Stimulated activated naive CD8-positive, alpha-beta T cell treated with anti-CD3 and anti-CD28 coated beads, Interleukin-15, amount 100 ng/mL, for 72 hours (primary cell): Measurements from ENCODE around the gene DNASE1.
A peak's percentile ranks its signal among the peaks of the same experiment; 100 is the strongest.
"Not testable (repeated sequence)": the region's sequence is repeated elsewhere in the genome, so short reads cannot be mapped to it uniquely, and the experiment has no call there.

Experiments
- ATAC-seq: fragments of 150-1000 bp; cut with Tn5 transposase; 2 replicates; pipeline ENCODE4 v1.10.0; 2021; ENCODE audit warnings: mild to moderate bottlenecking, moderate library complexity
- DNase-seq, 2 donors: peaks; one replicate each; pipeline ENCODE4 v3.0.0; 2021 to 2022
- H3K27ac Mint-ChIP-seq, 2 donors: one replicate each; pipeline ENCODE4 v1.8.0; 2022; ENCODE audit warnings: mild to moderate bottlenecking in 2 of 2, mixed read lengths in 2 of 2, moderate library complexity in 2 of 2
- H3K27me3 Mint-ChIP-seq: one replicate; pipeline ENCODE4 v1.8.0; 2022; ENCODE audit warnings: mixed read lengths
- H3K4me1 Mint-ChIP-seq: one replicate; pipeline ENCODE4 v1.8.0; 2022; ENCODE audit warnings: mild to moderate bottlenecking, mixed read lengths
- H3K4me3 Mint-ChIP-seq, 2 donors: one replicate each; pipeline ENCODE4 v1.8.0; 2022; ENCODE audit warnings: mild to moderate bottlenecking in 2 of 2, mixed read lengths in 2 of 2, moderate library complexity in 1 of 2
- H3K9me3 Mint-ChIP-seq, 2 donors: one replicate each; pipeline ENCODE4 v1.8.0; 2022; ENCODE audit warnings: mixed read lengths in 2 of 2

The DNASE1 gene

DNA sequence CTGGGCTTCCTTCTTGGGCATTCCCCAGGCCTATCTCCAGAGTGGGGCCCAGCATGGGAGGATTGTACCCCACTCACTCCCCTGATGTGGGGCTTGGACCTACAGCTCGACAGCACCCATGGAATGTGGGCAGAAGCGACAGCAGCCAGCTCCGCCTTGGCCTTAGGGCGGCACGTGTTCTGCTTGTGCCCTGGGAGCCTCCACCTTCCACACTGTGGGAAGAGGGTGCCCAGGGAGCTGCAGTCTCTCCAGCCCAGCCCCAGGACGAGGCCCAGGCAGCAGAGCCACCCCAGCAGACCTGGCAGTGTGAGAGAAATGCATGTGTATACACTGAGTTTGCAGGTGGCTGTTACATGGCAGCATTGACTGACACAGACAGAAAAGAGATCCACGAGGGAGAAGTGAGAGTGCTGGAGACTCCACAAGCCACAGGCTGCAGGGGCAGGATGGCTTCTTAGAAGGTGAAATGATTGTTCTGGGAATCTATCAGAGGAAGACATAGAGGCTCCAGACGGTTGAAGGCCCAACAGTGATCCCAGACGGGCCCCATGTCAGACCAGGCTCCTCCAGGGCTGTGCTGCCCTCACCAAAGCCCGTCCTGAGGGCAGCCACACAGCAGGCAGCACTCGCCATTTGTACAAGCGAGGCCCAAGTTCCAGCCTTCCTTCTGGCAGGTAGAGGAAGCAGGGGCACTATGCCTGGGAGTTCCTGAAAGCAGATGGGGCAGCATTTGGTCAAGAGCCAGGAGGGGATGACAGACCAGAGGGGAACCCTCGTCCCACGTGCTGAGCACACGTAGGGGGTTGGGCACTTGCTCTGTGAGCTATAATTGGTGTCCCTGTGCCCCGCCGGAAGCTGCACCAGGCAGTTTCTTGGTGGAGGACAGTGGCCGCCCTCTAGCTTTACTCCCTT, 2.8 kb upstream of the DNASE1 start:
- H3K4me1 Mint-ChIP-seq = peaks cover 5% of the 10 kb centered on the region
- H3K9me3 Mint-ChIP-seq = no peaks in the 10 kb centered on the region
- ATAC-seq = no peak
- DNase-seq = peak in 1 of 2 donors; percentile 6
- H3K27ac Mint-ChIP-seq = peak overlapping the region in 1 of 2 donors; percentile 85
- H3K4me3 Mint-ChIP-seq = no peak overlapping the region
- no peaks in the 10 kb centered on the region for H3K27me3 Mint-ChIP-seq

DNA sequence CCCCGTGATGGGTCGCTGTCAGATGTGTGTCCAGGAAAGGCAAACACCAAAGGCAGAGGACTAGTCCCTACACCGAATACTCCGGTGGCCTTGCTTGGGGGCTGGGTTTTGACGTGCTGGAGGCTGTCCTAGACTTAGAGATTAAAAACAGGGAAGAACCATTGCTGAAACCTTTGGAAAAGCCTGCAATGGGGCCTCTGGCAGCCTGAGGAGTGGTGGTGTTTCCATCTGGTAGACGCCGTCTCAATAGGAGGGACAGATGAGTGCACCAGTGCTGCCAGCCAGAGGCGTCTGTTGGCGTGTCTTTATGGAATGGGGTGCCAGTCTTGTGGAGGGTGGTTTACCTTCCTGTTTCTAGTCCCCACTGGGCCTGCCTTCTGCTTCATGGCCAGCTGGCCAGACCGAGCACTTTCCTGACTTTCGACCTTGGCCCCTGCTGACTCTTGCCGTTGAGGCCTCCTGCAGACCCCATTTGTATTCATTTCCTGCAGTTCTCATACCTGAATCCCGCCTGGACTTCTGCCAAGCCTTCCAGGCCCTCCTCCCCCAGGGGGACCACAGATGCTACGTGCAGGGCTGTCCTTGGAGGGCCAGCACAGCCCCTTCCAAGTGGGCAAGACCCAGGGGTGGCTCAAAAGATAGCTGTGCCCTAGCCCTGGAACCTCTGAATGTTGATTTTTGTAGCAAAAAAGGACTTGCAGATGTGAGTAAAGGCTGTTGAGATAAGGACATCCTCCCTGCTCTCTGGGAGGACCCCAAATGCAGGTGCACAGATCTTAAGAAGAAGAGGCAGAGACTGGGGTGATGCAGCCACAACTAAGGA, 1.9 kb upstream of the DNASE1 start:
- Mint-ChIP-seq H3K4me1 (peaks cover 13% of the 10 kb centered on the region), H3K27me3 (no peaks in the 10 kb centered on the region), H3K9me3 (no peaks in the 10 kb centered on the region), H3K4me3 (no peak overlapping the region), H3K27ac (peak overlapping the region in 1 of 2 donors; percentile 78)
- ATAC-seq (no peak), DNase-seq (peak in 1 of 2 donors; percentile 8)

DNA sequence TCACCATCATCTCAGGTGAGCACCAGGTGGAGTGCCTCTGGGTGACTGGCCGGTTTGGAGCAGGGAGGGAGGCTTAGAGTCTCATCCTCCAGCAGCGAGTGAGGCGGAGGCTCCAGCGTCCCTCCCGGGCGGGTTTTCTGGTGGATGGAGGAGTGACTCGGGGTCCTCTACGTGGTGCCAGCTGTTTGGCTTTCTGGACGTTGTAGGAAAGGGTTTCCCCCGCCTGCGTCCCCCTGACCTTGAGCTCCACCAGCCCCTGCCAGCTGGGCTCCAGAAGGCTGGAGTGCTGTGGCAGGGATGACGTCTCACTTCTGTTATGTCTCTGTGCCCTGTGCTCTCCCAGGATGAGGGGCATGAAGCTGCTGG, 522 bp downstream of the DNASE1 start:
- Mint-ChIP-seq H3K4me3 (no peak overlapping the region), H3K27ac (peak overlapping the region in 1 of 2 donors; percentile 34), H3K4me1 (peaks cover 27% of the 10 kb centered on the region), H3K27me3 (no peaks in the 10 kb centered on the region), H3K9me3 (no peaks in the 10 kb centered on the region)
- no peak for ATAC-seq
- no peak for DNase-seq

DNA sequence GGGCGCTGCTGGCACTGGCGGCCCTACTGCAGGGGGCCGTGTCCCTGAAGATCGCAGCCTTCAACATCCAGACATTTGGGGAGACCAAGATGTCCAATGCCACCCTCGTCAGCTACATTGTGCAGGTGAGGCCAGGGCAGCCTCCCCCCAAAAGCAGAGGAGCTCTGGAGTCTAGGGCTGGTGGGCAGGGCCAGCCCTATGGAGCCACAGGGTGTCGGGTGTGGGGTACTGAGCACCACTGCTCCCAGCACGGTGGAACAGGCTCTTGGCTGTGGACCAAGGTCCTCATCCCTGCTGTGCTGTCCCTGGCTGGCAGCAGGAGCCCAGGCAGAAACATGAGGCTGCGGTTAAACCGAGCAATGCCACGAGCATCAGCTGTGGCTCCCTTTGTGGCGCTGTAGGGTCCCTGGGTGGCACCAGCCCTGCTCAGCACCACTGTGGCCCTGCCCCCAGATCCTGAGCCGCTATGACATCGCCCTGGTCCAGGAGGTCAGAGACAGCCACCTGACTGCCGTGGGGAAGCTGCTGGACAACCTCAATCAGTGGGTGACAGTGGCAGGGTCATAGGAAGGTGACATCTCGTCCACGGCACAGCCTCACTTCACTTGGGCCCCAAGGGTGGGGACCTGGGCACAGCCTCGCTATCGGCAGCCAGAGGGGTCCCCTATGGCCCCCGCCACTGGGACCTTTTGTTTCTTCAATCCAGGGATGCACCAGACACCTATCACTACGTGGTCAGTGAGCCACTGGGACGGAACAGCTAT, 1.1 kb downstream of the DNASE1 start:
- H3K4me1 Mint-ChIP-seq = peaks cover 27% of the 10 kb centered on the region
- ATAC-seq (no peak), DNase-seq (no peak)
- H3K4me3 Mint-ChIP-seq = no peak overlapping the region
- no peaks in the 10 kb centered on the region for H3K27me3 Mint-ChIP-seq
- H3K9me3 Mint-ChIP-seq = no peaks in the 10 kb centered on the region
- peak overlapping the region in 1 of 2 donors; percentile 34 for H3K27ac Mint-ChIP-seq

DNA sequence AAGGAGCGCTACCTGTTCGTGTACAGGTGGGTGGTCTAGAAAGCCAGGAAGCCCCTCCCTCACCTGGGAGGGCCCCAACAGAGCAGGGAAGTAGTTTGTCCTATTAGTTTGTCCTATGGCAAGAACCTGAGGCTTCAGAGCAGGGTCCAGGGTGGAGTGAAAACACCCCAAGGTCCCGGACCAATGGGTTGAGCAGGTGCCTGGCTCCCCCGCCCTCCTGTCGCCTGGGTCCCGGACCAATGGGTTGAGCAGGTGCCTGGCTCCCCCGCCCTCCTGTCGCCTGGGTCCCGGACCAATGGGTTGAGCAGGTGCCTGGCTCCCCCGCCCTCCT, 1.6 kb downstream of the DNASE1 start:
- not testable (repeated sequence) for H3K9me3 Mint-ChIP-seq, H3K27ac Mint-ChIP-seq, ATAC-seq, DNase-seq, H3K27me3 Mint-ChIP-seq, H3K4me3 Mint-ChIP-seq
- H3K4me1 Mint-ChIP-seq = peaks cover 27% of the 10 kb centered on the region

DNA sequence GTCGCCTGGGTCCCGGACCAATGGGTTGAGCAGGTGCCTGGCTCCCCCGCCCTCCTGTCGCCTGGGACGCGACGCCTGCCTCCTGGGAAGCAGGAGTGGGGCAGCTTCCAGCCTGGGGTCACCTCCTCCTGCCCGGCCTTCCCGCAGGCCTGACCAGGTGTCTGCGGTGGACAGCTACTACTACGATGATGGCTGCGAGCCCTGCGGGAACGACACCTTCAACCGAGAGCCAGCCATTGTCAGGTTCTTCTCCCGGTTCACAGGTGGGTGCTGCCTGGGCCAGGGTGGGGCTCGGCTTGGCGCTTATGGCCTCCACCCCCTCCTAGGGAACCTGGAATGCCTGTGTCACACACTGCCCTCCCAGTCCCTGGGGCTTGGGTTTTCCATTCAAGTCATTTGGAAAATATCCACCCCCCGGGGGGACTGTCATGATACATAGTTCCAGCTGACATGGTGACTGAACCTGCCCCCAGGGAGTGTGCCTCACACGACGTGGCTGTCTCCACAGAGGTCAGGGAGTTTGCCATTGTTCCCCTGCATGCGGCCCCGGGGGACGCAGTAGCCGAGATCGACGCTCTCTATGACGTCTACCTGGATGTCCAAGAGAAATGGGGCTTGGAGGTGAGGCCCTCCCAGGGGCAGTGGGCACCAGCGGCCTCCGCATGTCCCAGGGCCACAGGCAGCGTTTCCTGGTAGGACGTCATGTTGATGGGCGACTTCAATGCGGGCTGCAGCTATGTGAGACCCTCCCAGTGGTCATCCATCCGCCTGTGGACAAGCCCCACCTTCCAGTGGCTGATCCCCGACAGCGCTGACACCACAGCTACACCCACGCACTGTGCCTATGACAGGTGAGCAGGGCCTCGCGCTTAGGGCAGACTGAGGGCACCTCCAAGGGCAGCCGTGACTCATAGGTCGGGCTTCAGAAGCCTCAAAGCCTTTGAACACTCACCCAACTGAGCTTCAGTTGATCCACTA, 2.3 kb downstream of the DNASE1 start:
- Mint-ChIP-seq H3K4me3 (no peak overlapping the region), H3K27me3 (no peaks in the 10 kb centered on the region), H3K4me1 (peaks cover 23% of the 10 kb centered on the region), H3K27ac (peak overlapping the region; percentile 77 to 85), H3K9me3 (no peaks in the 10 kb centered on the region)
- peak; percentile 61 for ATAC-seq
- no peak for DNase-seq

DNA sequence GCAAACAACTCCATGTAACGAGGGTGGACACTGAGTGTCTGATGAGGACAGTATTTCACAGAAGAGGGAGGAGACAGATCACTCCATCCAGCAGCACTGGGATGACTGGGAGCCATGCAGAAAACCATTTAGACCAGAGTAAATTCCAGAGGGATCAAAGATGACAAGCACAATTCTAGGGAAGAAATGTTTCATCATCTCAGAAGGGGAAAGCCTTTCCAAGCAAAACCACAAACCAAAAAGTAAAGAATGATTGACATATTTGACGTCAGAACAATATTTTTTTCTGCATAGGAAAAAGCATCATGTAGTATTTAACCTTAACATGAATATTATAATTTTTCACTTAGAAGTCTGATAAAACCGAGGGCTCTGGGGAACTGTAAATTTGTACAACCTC, 4.8 kb downstream of the DNASE1 start:
- H3K4me3 Mint-ChIP-seq = no peak overlapping the region
- no peak for DNase-seq
- no peaks in the 10 kb centered on the region for H3K9me3 Mint-ChIP-seq
- H3K27ac Mint-ChIP-seq = peak overlapping the region; percentile 12 to 93
- ATAC-seq = no peak
- no peaks in the 10 kb centered on the region for H3K27me3 Mint-ChIP-seq
- H3K4me1 Mint-ChIP-seq = peaks cover 22% of the 10 kb centered on the region

DNA sequence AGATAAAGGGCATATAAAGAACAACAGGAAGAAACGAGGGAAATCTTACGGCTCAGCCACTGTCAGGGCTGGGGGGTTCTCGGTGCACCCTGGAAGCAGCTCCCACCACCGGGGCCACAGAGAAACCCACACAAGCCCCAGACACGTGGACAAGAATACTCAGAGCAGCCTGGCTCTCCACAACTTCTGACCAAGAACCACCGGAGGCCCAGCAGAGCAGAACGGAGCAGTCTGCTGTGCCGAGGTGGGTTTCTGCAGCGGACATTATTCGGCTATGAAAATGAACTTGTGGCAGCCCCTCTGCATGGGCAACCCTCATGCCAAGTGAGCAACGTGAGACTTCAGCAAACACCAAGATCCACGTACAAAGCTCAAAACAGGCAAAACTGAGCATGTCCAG, 6.8 kb downstream of the DNASE1 start:
- Mint-ChIP-seq H3K27ac (peak overlapping the region in 1 of 2 donors; percentile 37), H3K4me1 (peaks cover 32% of the 10 kb centered on the region), H3K9me3 (no peaks in the 10 kb centered on the region), H3K4me3 (no peak overlapping the region), H3K27me3 (no peaks in the 10 kb centered on the region)
- no peak for DNase-seq
- ATAC-seq = no peak

DNA sequence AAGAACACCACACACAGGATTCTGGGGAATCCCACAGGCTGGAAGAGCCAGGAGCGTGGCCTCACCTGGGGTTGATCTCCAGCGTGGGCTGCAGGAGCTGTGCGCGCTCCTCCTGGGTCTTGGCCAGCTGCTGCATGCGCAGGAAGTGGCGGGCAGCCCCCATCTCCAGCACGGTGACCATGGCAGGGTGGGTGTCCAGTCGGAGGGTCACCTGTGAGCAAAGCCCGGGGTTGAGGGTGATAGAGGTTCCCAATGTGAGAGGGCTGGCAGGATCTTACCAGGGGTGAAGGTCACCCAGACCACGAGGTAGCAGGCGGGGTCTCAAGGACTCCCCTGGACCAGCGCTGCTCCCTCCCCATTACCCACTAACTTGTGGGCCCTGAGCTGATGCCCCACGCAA, 7.4 kb downstream of the DNASE1 start:
- Mint-ChIP-seq H3K27ac (peak overlapping the region in 1 of 2 donors; percentile 42), H3K27me3 (no peaks in the 10 kb centered on the region), H3K4me1 (peaks cover 34% of the 10 kb centered on the region), H3K4me3 (no peak overlapping the region), H3K9me3 (no peaks in the 10 kb centered on the region)
- DNase-seq (no peak), ATAC-seq (no peak)

DNA sequence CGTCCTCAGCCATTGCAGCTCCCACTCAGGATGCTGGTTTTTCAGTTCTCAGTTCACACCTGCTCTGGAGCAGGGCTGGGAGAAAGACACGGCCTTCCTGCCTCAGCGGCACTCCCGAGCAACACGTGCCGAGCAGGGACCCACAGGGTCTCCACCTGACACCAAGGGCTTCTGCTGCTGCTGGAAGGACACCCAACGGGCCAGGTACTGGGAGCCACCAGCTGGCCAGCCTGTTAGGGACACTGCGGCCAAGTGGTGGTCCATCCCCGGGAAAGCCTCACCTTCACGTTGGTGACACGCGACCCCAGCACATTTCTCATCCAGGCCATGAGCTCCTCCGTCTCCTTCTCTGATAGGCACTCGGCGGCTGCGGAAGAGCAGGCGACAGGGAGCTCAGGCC, 8.1 kb downstream of the DNASE1 start:
- DNase-seq (no peak), ATAC-seq (no peak)
- H3K4me1 Mint-ChIP-seq = peaks cover 31% of the 10 kb centered on the region
- no peak overlapping the region for H3K4me3 Mint-ChIP-seq
- no peaks in the 10 kb centered on the region for H3K27me3 Mint-ChIP-seq
- no peaks in the 10 kb centered on the region for H3K9me3 Mint-ChIP-seq
- no peak overlapping the region for H3K27ac Mint-ChIP-seq

DNA sequence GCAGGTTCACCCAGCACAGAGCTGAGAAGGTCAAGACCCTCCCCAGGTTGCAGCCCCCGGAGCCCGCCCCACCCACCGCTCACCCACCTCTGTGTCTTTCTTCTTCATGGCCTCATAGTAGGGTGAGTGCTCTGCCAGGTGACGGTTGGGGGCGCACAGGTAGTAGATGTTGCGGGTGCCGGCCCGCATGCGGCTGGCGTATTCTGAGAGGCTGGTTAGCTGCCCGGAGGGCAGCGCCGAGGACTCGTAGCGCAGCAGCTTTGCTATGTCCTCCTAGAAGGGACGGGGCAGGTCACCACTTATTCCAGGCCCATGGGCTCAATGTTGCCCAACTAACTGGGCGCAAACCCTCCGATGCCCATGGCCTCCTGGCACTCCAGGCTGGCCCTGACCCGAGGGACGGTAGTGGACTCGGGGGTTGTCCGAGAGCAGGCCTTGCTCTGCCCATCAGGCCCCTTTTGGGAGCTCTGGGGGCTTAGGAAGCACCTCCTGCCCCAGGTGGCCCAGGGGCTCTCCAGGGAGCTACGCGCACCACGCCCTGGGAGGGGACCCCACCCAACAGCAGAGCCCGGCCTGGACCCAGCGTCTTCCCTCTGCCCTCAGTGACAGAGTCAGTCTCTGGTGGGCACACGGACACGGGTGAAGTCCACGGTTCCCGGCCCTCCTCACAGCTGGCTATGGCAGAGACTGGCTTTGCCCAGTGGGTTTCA, 9.9 kb downstream of the DNASE1 start:
- DNase-seq (no peak), ATAC-seq (no peak)
- no peak overlapping the region for H3K4me3 Mint-ChIP-seq
- peak overlapping the region in 1 of 2 donors; percentile 55 for H3K27ac Mint-ChIP-seq
- no peaks in the 10 kb centered on the region for H3K27me3 Mint-ChIP-seq
- peaks cover 28% of the 10 kb centered on the region for H3K4me1 Mint-ChIP-seq
- no peaks in the 10 kb centered on the region for H3K9me3 Mint-ChIP-seq

DNA sequence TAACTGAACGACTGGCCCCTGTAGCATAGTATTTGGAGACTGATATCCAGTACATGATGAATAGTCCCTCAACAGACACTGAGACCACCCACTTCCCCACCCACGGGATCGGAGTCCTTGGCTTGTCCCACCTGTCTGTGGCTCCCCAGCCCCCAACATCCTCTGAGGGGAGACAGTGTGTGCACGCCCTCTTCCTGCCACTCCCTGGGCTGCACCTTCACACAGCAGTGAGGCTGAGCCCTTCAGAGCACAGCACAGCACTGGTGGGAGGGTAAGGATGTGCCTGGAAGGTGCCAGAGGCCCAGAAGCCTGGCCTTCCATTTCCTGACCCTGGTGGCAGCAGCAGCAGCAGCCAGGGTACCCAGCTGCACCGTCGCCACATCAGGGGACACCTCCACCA, 11.0 kb downstream of the DNASE1 start:
- no peak overlapping the region for H3K4me3 Mint-ChIP-seq
- peak overlapping the region in 1 of 2 donors; percentile 80 for H3K27ac Mint-ChIP-seq
- H3K9me3 Mint-ChIP-seq = no peaks in the 10 kb centered on the region
- H3K4me1 Mint-ChIP-seq = peaks cover 32% of the 10 kb centered on the region
- ATAC-seq (peak; percentile 70), DNase-seq (peak in 1 of 2 donors; percentile 16)
- no peaks in the 10 kb centered on the region for H3K27me3 Mint-ChIP-seq

DNA sequence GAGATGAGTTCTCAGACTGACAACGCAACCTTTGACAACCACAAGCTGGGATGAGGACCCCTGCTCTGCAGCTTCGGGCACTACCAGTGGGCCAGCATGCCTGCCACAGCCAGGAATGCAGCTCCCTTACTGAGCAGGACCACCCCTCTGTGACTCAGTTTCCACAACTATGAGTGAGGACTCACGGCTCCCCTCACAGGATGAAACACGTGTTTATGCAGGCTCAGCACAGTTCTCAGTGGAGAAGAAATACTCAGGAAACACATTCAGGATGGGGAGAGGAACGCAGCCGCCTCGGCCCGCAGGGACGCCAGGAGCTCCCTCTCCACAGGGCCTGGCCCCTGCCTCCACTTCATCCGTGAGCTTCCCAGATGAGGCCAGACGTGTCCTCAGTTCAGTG, 14.1 kb downstream of the DNASE1 start:
- ATAC-seq (no peak), DNase-seq (no peak)
- peaks cover 38% of the 10 kb centered on the region for H3K4me1 Mint-ChIP-seq
- H3K4me3 Mint-ChIP-seq = no peak overlapping the region
- no peak overlapping the region for H3K27ac Mint-ChIP-seq
- H3K27me3 Mint-ChIP-seq = no peaks in the 10 kb centered on the region
- H3K9me3 Mint-ChIP-seq = no peaks in the 10 kb centered on the region

DNA sequence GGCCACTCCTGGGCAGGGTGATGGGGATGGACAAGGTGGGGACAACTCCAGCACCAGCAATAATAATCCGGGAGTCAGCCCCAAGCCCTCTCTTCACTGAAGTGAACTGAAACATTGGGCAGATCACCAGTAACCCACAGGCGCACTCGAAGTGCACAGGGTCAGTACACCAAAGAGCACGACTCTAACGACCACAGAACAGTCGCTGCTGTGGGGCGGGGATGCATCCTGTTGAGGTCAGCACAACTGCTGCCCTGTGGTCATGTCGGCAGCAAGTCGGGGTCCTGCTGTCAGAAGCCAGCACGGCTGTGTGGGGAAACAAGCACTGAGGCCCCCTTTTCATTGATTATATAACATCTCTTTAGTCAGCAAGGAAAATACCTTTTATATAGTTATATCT, 14.6 kb downstream of the DNASE1 start:
- H3K9me3 Mint-ChIP-seq = no peaks in the 10 kb centered on the region
- H3K4me1 Mint-ChIP-seq = peaks cover 38% of the 10 kb centered on the region
- H3K27ac Mint-ChIP-seq = peak overlapping the region in 1 of 2 donors; percentile 78
- DNase-seq (no peak), ATAC-seq (no peak)
- no peak overlapping the region for H3K4me3 Mint-ChIP-seq
- H3K27me3 Mint-ChIP-seq = no peaks in the 10 kb centered on the region
